GM18511 (cell line): ENCODE results near the gene MIGA1.
"Not testable (repeated sequence)": the region's sequence is repeated elsewhere in the genome, so short reads cannot be mapped to it uniquely, and the experiment has no call there.

Experiments
- ATAC-seq: cut with Tn5 transposase; IDR thresholded peaks from one replicate; pipeline ENCODE4 v1.9.1; 2021; ENCODE audit warnings: mild to moderate bottlenecking, moderate library complexity; ENCODE audit not compliant: unreplicated experiment

The MIGA1 gene

DNA sequence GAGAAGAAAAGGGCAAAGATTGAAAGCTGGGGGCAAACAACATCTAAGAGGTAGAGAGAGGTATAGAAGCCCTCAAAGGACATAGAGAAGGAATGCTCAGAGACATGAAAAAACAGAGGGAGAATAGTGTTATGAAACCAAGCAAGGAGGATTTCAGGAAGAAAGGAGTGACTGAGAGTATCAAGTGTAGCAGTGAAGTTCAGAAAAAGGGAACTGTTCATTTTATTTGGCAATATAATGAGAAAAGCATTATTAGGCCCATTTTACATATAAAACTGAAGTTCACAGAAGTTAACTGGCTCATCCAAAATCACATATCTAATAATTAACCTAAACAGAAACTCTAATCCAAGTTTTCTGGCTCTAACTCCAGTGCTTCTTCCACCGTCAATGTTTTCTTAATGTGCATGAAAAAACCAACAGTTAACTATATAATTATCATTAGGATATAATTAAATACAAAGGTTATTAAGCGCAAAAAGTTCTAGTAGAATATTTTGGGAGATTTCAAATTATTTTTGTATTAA lies 126.6 kb downstream of the MIGA1 start:
- no peak for ATAC-seq

- ATAC-seq = no peak
These were observed 127.2 kb downstream of the MIGA1 start for GRCh38 chr1:77906624-77907023.

GRCh38 chr1:77910116-77910515 lies 130.7 kb downstream of the MIGA1 start:
- no peak for ATAC-seq

- ATAC-seq = not testable (repeated sequence)
These were observed 139.5 kb downstream of the MIGA1 start for GRCh38 chr1:77918918-77919317.

GRCh38 chr1:77925518-77925917 lies 146.1 kb downstream of the MIGA1 start:
- no peak for ATAC-seq

GRCh38 chr1:77925956-77926355 lies 146.5 kb downstream of the MIGA1 start:
- ATAC-seq = no peak

GRCh38 chr1:77926561-77927357 lies 147.3 kb downstream of the MIGA1 start:
- peak; percentile 64 for ATAC-seq

GRCh38 chr1:77927414-77927813 lies 148.0 kb downstream of the MIGA1 start:
- ATAC-seq = peak; percentile 37
